Suprapubic skin (tissue), 4 donors: ENCODE measurements around the gene TAPT1.

Source experiments
- EP300 ChIP-seq: sonication (generic); formaldehyde crosslinking; IDR thresholded peaks from one replicate; pipeline ENCODE4 v1.6.1; 2017; ENCODE audit warnings: antibody characterized with exemption
- POLR2AphosphoS5 ChIP-seq, 3 donors: sonication (generic); formaldehyde crosslinking; IDR thresholded peaks; one replicate each; pipeline ENCODE4 v1.6.1; 2017; ENCODE audit warnings: antibody characterized with exemption in 3 of 3
- TF ChIP-seq, protein P1 (sequence below), 2 donors: fragments of 200-600 bp in 1 of 2; fragments of 450-650 bp in 1 of 2; sonication (generic) in 1 of 2; IDR thresholded peaks; one replicate each; pipeline ENCODE4 v1.5.1; 2016 to 2019; ENCODE audit warnings: antibody characterized with exemption in 2 of 2, mild to moderate bottlenecking in 1 of 2, moderate library complexity in 1 of 2

DNA sequence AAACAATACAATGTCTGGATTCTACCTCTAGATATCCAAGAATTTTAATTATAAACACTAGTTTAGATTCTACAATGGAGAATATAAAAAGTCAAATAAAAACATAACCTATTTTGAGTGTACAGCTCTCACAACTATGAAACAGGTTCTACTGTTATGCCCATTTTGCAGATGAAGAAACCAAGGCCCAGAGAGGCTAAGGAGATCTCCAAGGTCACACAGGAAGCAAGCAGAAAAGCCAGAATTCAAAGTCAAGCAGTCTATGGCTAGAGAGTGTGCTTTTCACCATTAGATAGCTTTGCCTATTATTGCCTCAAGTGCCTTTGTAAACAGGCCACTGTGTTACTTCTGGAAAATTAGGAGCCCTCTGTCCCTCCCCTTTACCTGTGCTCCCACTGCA is 7.3 kb downstream of the TAPT1 start:
- TF ChIP-seq EP300: no peak
- TF ChIP-seq, protein P1, sequence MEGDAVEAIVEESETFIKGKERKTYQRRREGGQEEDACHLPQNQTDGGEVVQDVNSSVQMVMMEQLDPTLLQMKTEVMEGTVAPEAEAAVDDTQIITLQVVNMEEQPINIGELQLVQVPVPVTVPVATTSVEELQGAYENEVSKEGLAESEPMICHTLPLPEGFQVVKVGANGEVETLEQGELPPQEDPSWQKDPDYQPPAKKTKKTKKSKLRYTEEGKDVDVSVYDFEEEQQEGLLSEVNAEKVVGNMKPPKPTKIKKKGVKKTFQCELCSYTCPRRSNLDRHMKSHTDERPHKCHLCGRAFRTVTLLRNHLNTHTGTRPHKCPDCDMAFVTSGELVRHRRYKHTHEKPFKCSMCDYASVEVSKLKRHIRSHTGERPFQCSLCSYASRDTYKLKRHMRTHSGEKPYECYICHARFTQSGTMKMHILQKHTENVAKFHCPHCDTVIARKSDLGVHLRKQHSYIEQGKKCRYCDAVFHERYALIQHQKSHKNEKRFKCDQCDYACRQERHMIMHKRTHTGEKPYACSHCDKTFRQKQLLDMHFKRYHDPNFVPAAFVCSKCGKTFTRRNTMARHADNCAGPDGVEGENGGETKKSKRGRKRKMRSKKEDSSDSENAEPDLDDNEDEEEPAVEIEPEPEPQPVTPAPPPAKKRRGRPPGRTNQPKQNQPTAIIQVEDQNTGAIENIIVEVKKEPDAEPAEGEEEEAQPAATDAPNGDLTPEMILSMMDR (IDR thresholded peaks at IDR 0.05): no peak
- TF ChIP-seq POLR2AphosphoS5 (IDR thresholded peaks at IDR 0.05): no peak
